Measurements from ENCODE around the gene RYK.
"Not testable (repeated sequence)": the region's sequence is repeated elsewhere in the genome, so short reads cannot be mapped to it uniquely, and the experiment has no call there.

Gene RYK

DNA sequence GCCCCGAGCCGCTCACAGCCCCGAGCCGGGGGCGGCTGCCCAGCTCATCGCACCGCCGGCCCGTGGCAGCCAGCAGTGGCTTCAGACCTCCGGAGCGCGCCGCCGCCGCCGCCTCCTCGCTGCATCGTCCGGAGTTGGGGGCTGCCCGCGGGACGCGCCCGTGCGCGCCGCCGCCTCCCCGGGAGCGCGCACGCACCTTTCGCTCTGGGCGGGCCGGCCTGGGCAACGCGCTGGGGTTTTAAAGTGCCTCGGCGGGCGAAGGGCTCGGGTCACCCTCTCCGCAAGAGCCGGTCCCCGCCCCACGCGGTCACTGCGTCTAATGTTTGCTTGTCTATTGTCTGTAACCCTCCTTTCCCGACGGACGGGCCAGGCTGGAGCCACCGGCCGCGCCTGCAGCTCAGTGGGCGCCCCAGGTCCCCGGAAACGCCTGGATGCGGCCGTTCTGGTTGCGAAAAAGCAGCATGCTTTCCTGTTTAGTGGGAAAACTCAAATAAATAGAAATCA, at the start of gene RYK:
Gene RYK, minus strand, starts transcription at position 143 of the 504 bp plus-strand sequence. CDS start 205 bp downstream, outside the sequence.
- DNase-seq (ENCODE audit: low read depth): no peak

DNA sequence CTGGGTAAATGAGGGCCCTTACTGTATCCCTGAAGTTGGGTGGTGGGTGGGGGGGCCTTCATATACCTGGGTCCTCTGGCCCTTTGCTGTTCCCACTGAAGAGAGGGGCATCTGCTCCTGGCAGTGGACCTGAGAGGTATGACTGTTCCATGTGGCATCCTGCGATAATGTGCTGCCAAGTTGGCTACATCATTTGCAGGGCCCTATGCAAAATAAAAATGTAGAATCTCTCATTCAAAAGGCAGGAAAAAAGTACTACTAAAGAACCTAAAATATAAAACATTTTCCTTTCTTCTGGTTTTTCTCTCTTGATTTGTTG, 49.2 kb upstream of the RYK start:
- DNase-seq (ENCODE audit: low read depth): no peak

DNA sequence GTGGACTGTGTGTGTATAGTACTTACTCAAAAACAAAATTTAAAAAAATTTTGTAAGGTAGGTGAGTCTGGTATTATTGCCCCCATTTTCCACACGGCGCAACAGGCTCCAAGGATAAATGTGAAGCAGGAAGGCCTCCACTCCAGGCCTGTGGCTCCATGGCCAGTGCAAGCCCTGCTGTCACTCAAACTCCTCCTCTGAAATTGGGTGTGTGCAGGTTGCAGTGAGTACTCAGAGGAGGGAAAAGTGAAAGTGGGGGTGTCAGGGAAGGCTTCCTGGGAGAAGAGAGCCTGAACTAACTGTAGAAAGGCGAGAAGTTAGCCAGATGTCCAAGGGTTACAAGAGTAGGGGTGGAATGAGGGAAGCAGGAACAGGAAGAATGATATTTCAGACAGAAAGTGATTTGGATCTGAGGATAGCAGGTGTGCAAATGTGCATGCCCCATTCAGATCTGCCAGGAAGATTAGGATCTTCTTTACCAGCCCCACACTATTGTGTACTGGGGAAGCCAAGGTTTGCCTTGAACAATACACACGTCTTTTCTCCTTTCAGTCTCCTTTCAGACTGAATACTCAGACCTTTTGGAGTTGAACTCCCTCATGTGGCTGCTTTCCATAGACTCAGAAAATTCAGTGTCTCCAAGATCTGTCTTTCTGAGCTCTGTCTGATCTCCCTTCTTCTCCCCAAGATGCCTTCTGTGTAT, 48.7 kb upstream of the RYK start:
- no peak for DNase-seq (ENCODE audit: low read depth)

DNA sequence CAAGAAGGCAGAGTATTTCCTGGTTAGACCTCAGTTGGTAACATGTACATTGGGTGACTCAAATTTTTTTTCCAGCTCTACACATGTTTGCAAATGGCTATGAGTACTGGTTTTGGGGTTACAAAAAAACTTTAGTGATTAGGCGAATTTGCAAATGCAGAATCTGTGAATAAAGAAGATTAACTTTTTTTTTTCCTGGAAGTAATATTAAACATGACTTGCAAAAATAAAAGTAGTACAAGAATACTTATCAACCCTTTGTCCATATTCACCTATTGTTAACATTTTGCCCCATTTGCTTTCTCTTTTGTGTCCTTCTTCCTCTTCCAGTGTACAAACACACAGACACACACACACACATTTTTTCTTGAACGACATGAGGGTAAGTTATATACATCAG, 47.6 kb upstream of the RYK start:
- no peak for DNase-seq (ENCODE audit: low read depth)

DNA sequence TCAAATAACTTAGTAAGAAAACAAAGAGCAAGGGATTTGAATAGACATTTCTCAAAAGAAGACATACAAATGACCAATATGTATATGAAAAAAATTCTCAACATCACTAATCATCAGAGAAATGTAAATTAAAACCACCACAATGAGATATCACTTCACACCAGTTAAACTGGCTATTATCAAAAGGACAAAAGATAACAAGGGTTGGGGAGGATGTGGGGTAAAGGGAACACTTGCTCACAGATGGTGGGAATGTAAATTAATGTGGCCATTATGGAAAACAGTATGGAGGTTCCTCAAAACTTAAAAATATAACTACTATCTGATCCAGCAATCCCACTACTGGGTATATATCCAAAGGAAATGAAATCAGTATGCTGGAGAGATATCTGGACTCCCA, 46.0 kb upstream of the RYK start:
- DNase-seq (ENCODE audit: low read depth): no peak

DNA sequence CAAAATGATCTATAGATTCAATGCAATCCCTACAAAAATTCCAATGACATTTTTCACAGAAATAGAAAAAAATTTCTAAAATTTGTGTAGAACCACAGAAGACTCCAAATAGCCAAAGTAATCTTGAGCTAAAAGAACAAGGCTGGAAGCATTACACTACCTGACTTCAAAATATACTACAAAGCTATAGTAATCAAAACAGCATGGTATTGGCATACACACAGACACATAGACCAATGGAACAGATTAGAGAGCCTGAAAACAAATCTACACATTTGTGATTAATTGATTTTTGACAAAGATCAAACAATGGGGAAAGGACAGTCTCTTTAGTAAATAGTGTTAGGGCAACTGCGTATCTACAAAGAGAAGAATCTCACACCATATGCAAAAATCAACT, 45.3 kb upstream of the RYK start:
- no peak for DNase-seq (ENCODE audit: low read depth)

DNA sequence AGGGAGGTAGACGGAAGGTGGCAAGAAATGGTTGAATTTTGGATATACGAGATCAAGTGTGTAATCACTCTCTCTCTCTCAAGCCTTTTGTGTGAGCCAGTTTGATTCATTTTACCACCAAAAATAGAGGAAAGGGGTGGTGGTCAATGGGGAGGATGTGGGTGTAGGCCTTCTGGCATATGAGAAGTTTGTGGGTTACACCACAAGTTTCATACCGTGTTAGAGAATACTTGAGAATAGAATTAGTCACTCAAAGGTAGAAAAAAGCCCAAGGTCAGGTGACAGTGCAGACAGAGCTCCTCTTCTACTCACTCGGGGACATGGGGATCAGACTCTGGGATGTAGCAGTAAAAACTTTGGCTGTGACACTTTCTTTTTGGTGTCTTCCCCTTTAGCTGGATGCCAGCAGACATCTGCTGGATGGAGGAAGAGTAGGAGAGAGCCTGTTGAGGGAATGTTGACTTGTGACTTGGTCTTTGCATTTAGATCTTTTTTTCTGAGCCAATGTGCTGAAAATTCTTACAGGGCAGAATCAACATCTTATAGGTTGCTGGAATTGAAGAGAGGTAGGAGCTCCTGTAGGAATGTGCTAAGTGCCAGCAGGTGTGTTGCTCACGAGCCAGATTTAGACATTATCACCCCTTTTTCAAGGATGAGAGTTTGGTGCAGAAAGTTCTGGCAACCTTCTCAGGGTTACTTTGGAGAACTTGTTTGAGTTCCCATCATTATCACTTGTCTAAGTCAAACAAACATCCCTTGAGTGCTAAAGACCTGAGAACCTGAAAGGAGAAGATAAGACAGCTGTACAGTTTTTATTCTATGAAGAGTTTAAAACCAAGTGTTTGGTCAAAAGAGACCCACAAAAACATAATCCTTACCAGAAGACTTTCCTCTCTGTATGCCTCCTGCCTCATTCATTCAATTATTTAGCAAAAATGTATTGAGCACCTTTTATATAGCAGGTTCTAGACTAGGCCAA, 43.9 kb upstream of the RYK start:
- no peak for DNase-seq (ENCODE audit: low read depth)

DNA sequence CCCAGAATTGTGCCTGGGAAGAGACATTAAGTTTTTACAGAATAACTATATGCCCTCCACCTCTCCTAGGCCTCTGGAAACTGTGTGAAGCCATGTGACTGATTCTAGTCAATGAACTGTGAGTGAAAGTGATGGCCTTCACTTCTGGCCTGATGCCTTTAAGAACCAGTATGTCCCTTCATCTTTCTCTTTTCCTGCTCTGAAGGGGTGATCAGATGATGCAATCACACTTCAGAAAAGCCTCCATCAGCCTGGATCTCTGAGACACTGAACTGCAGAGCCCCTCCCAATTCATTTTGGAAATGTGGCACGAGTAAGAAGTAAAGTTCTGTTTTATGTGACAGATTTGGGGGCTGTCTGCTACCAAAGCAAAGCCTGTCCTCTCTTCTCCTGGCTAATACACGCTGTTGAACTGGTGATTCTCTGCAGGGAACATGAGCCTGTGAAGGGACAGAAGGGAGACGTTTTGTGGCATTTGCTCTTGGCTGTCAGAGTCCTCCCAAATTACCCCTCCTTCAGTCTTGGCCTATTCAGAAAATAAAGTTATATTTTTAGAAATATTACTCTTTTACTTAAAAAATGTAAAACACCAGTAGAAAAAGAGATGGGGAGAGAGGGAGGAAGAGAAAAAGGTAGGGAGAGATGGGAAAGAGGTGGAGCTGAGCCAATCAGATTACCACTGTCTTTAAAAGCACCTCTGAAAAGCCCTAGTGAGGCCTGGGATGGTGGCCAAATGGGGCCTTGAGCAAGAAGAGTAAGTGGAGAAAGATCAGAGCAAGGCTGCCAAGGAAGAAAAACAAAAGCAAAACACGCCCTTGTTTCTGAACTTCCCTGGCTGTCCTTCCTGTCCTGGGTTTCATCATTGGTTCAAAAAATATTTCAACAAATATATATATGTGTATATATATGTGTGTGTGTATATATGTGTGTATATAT, 40.9 kb upstream of the RYK start:
- DNase-seq (ENCODE audit: low read depth): no peak

DNA sequence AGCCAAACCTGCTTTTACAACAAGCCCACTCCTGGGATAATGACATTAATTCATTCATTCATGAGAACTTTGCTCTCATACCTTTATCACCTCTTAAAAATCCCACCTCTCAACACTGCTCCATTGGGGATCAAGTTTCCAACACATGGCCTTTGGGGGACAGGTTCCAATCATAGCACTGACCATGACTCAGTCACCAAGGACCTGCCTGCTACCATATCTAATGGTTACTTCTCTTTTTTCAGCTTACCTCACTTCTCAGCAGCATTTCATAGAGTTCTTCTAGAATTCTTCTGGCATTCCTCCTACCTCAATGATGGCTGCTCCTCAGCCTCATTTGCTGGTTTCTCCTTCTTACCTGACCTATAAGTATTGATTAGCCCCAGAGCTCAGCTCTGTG, 36.9 kb upstream of the RYK start:
- no peak for DNase-seq (ENCODE audit: low read depth)

DNA sequence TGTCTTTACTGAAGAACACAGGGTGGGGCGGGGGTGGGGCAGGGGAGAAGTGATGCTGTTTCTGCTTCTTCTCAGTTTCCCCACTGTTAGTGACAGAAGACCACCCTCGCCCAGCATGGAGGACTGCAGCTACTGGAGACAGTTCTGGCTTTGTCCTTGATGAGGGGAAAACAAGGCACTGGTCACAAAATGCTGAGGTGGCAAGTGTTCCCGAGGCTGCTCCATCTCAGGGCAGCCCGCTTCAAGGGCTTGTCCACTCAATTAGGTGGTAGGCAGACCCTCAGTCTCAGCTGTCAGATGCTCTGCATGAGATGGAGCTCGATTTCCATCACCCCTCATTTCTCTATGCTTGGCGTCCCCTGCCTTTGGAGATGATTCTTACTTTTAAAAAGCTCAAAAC, 33.8 kb upstream of the RYK start:
- DNase-seq (ENCODE audit: low read depth): no peak

DNA sequence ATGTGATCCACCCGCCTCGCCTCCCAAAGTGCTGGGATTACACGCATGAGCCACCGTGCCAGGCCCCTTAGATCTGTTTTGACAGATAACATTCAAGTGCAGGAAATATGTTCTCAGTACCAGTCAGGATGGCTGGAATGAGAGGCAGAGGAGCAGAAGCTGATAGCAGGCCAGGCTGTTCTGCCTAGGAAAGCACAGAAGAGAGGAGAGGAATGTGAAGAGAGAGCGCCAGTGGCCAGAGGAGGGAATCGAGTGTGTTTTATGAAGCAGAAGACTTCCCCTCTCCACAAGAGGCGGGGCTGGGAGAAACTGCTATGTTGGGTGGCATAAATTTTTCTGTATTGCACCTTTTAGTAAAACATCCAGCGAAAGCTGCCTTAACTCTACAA, 32.0 kb upstream of the RYK start:
- no peak for DNase-seq (ENCODE audit: low read depth)

DNA sequence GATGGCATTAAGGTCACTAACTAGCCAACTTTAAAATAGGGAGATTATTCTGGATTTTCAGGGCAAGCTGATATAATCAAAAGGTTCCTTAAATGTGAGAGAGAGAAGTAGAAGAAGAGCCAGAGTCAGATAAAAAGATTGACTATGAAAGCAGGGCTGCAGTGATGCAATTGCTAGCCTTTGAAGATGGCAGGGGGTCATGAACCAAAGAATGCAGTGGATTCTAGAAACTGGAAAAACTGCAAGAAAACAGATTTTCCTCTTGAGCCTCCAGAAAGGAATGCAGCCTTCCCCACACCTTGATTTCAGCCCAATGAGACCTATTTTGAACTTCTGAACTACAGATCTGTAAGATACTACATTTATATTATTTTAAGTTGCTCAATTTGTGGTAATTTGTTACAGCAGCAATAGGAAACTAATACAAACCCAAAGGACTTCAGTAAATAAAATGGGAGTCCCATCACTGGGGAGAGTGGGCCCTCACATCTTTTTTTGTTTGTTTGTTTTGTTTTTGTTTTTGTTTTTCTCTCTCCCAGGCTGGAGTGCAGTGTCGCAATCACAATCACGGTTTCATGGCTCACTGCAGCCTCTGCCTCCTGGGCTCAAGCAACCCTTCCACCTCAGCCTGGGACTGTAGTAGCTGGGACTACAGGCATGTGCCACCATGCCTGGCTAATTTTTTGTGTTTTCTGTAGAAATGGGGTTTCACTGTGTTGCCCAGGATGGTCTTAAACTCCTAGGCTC, 31.4 kb upstream of the RYK start:
- DNase-seq (ENCODE audit: low read depth): no peak

DNA sequence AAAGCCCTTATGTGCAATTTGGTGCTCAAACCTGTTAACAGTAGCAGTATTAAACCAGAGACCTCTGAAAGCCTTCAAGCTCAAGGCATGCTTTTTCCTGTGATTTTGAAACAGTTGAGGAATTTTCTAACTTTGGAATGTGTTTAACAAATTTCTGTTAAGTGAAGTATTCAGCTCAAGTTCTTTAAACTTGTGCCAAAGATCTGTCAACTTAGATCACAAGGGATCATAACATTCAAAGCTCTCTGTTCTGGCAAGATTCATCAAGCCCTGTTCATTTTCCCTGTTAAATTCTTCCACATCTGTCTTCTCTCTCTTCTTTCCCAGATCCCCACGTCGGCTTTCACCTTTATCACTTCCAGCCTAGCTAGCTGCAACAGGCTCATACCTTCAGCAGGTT, 28.8 kb upstream of the RYK start:
- DNase-seq (ENCODE audit: low read depth): no peak

DNA sequence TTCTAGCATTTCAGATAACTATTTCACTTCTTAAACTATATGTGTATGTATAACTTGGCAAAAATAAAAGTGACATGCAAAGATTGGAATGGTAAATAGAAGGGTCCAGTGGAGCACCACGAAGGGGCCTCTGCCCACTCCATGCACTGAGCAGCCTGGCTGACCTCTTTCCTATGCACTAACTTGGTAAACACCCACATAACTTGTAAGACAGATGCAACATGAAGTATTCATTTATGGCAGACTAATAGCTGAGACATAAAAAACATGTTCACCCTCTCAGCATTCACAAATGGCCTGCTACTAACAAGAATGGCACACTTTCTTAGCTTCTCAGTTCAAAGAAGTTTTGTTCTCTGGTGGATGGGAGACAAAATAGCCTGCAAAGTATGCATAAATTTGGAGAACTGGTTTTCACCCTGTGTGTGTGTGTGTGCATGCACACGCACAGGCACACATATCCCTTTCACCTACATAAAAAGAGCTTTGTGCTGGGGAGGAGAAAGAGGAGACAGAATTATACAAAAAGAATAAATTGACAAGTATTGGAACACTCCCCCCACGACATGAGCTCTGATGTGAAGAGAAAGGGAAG, 26.5 kb upstream of the RYK start:
- DNase-seq (ENCODE audit: low read depth): no peak

DNA sequence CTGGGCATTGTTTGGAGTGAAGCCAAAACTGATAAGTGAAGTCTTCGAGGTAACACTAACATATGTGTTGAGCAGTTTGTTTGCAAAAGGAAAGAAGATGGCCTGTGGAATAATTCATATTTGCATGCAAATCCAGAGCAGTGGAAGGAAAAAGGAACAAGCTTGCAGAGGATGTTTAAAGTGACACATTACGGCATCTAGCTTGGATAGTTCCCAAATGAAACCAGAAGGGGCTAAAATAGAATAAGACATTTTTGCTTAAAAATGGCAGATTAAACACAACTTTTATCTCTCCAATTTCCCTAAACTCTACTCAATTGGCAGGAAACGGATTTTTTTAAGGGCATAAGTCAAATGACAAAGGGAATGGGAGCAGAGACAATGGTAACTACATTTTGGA, 25.4 kb upstream of the RYK start:
- no peak for DNase-seq (ENCODE audit: low read depth)

DNA sequence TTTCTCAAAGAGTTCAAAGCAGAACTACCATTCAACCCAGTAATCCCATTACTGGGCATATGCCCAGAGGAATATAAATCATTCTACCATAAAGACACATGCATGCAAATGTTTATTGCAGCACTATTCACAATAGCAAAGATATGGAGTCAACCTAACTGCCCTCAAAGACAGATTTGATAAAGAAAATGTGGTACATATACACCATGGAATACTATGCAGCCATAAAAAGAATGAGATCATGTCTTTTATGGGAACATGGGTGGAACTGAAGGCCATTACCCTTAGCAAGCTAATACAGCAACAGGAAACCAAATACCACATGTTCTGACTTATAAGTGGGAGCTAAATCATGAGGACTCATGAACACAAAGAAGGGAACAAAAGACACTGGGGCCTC, 24.5 kb upstream of the RYK start:
- DNase-seq (ENCODE audit: low read depth): not testable (repeated sequence)

DNA sequence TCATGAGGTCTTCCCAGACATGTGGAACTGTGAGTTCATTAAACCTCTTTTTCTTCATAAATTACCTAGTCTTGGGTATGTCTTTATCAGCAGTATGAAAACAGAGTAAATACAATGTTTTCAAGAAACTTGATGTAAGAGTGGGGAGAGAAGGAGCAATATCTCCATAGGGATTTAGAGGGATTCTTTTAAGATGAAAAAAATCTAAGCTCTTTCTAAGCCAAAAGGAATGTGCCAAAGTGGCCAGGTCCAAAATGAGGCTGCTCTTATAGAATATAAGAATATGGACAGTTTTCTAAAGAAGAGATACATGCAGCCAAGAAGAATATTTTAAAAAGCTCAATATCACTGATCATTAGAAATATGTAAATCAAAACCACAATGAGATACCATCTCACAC, 23.9 kb upstream of the RYK start:
- DNase-seq (ENCODE audit: low read depth): no peak

DNA sequence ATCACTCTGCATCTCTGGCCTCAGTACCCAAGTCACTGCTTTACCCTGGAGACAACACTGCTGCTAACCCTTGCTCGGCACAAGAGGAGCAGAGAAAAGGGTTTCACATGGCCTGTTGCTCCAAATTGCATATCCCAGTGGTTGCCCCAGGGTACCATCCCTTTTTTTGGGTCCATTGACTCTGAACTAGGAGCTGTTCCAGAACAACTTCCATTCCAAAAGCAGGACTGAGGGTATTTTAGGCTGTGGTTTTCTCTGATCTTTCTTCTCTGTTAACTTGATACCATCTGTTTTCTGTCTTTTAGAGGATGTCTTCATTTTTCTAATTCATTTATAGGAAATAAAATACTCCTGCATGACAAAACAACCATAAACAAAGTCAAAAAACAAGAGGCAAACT, 17.3 kb upstream of the RYK start:
- DNase-seq (ENCODE audit: low read depth): no peak

DNA sequence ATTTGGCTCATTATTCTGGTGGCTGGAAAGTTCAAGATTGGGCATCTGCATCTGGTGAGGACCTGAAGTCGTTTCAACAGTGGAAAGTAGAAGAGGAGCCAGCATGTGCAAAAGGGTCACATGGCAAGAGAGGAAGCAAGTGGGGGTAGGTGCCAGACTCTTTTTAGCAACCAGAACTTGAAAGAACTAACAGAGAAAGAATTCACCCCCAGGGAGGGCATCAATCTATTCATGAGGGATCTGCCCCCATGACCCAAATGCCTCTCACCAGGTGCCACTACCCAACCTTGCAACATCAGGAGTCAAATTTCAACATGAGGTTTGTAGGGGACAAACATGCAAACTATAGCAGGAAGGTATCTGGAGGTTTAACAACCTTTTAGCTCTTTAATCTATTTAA, 10.3 kb upstream of the RYK start:
- no peak for DNase-seq (ENCODE audit: low read depth)

DNA sequence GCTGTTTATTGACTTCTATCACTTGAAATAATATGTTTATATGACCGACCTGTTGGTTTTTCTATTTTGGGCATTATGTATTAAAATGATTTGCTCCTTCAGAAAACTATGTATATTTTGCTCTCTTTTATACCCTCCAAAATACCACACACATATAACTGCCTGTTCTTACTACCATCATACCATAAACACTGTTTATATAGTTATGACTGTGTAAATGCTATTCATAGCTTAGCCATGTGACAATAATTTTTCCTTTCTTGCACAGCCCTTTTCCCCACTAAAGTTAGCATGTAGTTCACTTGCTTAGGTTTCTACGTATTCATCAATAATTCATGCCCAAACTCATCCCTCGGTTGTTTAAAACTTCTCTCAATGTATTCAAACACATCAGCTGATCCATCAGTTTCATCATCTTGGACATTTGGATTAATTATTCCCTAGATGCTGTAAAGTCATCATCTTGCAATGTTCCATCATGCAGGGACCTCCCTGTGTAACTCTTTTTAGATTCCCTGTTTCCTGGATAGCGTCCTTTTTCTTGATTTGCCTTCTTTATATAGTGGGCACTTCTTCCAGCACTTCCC, 8.2 kb upstream of the RYK start:
- DNase-seq (ENCODE audit: low read depth): no peak

DNA sequence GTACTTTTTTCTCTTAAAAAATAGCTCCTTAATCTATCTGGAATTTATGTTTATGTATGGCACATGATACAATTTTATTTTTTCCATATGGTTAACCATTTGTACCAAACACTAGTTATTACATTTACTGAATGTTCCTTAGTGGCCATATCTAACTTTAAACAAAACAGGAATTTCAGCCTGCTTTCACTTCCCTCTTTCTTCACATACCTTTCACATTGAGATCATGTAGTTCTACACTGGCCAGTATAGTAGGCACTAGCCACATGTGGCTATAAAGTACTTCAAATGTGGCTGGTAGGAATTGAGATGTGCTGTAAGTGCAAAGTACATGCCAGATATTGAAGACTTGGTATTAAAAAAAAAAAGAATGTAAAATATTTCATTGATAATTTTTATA, 4.7 kb upstream of the RYK start:
- DNase-seq (ENCODE audit: low read depth): no peak

Data from HS-5 (cell line).